ENCODE results near the gene INTS4.

DNA sequence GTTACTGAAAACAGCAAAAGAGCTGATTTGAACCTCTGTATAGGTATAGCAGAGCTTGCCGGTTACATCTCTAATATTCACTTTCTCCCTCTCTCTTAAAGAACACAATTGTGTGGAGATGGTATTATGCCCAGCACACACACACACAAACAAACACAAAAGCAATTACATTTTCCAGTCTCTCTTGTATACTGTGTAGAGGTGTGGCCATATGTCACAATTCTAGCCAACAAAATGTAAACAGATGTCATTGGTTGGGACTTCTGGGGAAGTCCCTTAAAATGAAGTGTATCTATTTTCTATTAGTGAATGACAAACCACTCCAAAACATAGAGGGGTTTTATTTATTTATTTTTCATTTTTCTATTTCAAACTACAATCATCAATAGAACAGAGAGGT lies 15.8 kb upstream of the INTS4 start:
- TF ChIP-seq, protein P1, sequence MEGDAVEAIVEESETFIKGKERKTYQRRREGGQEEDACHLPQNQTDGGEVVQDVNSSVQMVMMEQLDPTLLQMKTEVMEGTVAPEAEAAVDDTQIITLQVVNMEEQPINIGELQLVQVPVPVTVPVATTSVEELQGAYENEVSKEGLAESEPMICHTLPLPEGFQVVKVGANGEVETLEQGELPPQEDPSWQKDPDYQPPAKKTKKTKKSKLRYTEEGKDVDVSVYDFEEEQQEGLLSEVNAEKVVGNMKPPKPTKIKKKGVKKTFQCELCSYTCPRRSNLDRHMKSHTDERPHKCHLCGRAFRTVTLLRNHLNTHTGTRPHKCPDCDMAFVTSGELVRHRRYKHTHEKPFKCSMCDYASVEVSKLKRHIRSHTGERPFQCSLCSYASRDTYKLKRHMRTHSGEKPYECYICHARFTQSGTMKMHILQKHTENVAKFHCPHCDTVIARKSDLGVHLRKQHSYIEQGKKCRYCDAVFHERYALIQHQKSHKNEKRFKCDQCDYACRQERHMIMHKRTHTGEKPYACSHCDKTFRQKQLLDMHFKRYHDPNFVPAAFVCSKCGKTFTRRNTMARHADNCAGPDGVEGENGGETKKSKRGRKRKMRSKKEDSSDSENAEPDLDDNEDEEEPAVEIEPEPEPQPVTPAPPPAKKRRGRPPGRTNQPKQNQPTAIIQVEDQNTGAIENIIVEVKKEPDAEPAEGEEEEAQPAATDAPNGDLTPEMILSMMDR (optimal IDR thresholded peaks at IDR 0.05 in 1 of 3, IDR thresholded peaks at IDR 0.05 in 1 of 3, conservative IDR thresholded peaks at IDR 0.05 in 1 of 3; ENCODE audit: extremely low read depth in 1 of 3, insufficient read depth in 2 of 3, low read length in 3 of 3) = no peak
- TF ChIP-seq EZH2 (IDR thresholded peaks at IDR 0.05; ENCODE audit: low read length) = no peak
